ENCODE results near the gene GDF10. TPM values are rescaled to one million over a fixed set of nuclear protein-coding genes. Genes with fewer than 3 reads are reported as not detected.

The GDF10 gene
- total RNA-seq, 4 donors from 2014 or later: 0.48 to 2.4 (median 0.66) TPM

GRCh38 chr10:47336387-47337134, 36.6 kb downstream of the GDF10 start:
- DNase-seq (ENCODE audit: low spot score): no peak
- no peak for TF ChIP-seq CTCF (IDR thresholded peaks at IDR 0.05)
- ATAC-seq (ENCODE audit: low FRiP score): no peak

- no peak for TF ChIP-seq CTCF (IDR thresholded peaks at IDR 0.05)
- DNase-seq (ENCODE audit: low spot score): no peak
Observed at GRCh38 chr10:47337310-47337709, 37.3 kb downstream of the GDF10 start.

GRCh38 chr10:47339186-47339735, 39.3 kb downstream of the GDF10 start:
- ATAC-seq (ENCODE audit: low FRiP score) (no peak), DNase-seq (ENCODE audit: low spot score) (no peak)
- TF ChIP-seq CTCF (IDR thresholded peaks at IDR 0.05): no peak

More at GRCh38 chr10:47337310-47337709, 37.3 kb downstream of the GDF10 start:
- ATAC-seq (ENCODE audit: low FRiP score): no peak

- ATAC-seq (ENCODE audit: low FRiP score) (no peak), DNase-seq (ENCODE audit: low spot score) (no peak)
- no peak for TF ChIP-seq CTCF (IDR thresholded peaks at IDR 0.05)
Observed at GRCh38 chr10:47339759-47340607, 40.0 kb downstream of the GDF10 start.

- peak; percentile 66 for DNase-seq (ENCODE audit: low spot score)
Observed at GRCh38 chr10:47340608-47341170, 40.7 kb downstream of the GDF10 start.

More at GRCh38 chr10:47340608-47341170, 40.7 kb downstream of the GDF10 start:
- peak in 2 of 3 donors; percentile 63 to 72 for TF ChIP-seq CTCF (IDR thresholded peaks at IDR 0.05)
- peak; percentile 32 for ATAC-seq (ENCODE audit: low FRiP score)
